ENCODE results near the gene CDC123. TPM values are rescaled to one million over a fixed set of nuclear protein-coding genes. Genes with fewer than 3 reads are reported as not detected.

The CDC123 gene
- total and polyA plus RNA-seq, 2 donors (not counting 3 experiments of a cell fraction or from before 2014, with no cell fraction given), result 65.6 to 106 TPM

DNA sequence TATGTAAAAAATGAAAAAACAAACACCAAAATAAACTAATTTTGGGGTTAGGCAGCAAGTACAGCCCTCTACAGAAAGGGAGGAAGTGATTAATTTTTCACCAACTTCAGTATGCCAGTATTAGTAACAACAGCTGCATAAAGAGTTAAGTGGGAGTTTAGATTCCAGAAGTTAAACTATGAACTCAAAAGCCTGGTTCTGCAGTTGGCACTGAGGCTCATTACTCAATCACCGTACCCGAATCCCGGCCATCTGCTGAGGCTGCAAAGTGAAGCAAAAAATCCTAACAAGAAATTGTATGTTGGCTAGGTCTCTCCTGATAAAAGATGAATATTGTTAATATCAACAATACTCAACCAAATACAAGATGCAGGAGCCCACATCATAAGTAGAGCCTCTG, 4.3 kb upstream of the CDC123 start:
- intact Hi-C loops (cut with micrococcal nuclease) (loop anchor here (10.0 kb wide), 1 partner anchor 397 kb away; no protein-coding TSS in a partner anchor), dilution Hi-C loops (cut with MboI; ENCODE audit: extremely low pct_ligation_motif_present, low sequenced_read_pairs) (no loop called here)
- Histone ChIP-seq H3K27me3 (ENCODE audit: control insufficient read depth in 2 of 2, insufficient read depth in 2 of 2, low read length in 2 of 2) (no peaks in the 10 kb centered on the region), H3K27ac (ENCODE audit: insufficient read depth, low read depth, low read length) (no peak overlapping the region), H3K4me2 (ENCODE audit: insufficient read depth, low read length) (no peak overlapping the region), H3K4me3 (replicated peaks in 1 of 3; ENCODE audit: insufficient read depth in 1 of 3, low read depth in 1 of 3, low read length in 3 of 3) (no peak overlapping the region), H3K9ac (replicated peaks; ENCODE audit: extremely low read depth, insufficient read depth, low read length) (no peak overlapping the region), H3K4me1 (ENCODE audit: control insufficient read depth, extremely low read depth, insufficient read depth, low read length) (peaks cover 20% of the 10 kb centered on the region), H3K9me3 (replicated peaks; ENCODE audit: control insufficient read depth, insufficient read depth, low read length) (no peaks in the 10 kb centered on the region), H3K9me1 (replicated peaks; ENCODE audit: control insufficient read depth, extremely low read depth, insufficient read depth, low read length) (no peaks in the 10 kb centered on the region), H2AFZ (ENCODE audit: low read depth, low read length) (no peak overlapping the region), H4K20me1 (replicated peaks; ENCODE audit: control insufficient read depth, extremely low read depth, insufficient read depth, low read length) (no peaks in the 10 kb centered on the region), H3K79me2 (ENCODE audit: control insufficient read depth, insufficient read depth, low read length) (peaks cover 72% of the 10 kb centered on the region), H3K36me3 (ENCODE audit: control insufficient read depth in 2 of 2, extremely low read depth in 1 of 2, insufficient read depth in 2 of 2, low read length in 2 of 2) (no peaks in the 10 kb centered on the region)
- ChIA-PET CTCF (interaction anchor here (1.2 kb wide), 1 partner anchor 23 kb away, joined by 4 read pairs; no protein-coding TSS in a partner anchor), POLR2A (no interaction called here)
- BruUV-seq (replicated peaks), result no TSS peak
- TF ChIP-seq MYC (IDR thresholded peaks at IDR 0.05; ENCODE audit: low read depth, low read length) (no peak), FOS (IDR thresholded peaks at IDR 0.05; ENCODE audit: borderline replicate concordance, insufficient read depth, low read length) (no peak), MAX (IDR thresholded peaks at IDR 0.05; ENCODE audit: insufficient read depth, insufficient read length) (no peak), POLR2AphosphoS5 (IDR thresholded peaks at IDR 0.05; ENCODE audit: insufficient read depth, low read depth, low read length) (no peak), CTCF (IDR thresholded peaks at IDR 0.05; ENCODE audit: extremely low read depth in 1 of 2, insufficient read depth in 1 of 2, low read depth in 1 of 2, low read length in 2 of 2) (no peak), POLR2A (IDR thresholded peaks at IDR 0.05; ENCODE audit: low read depth, low read length) (no peak), JUN (IDR thresholded peaks at IDR 0.05; ENCODE audit: borderline replicate concordance, insufficient read depth, insufficient read length, low read depth) (no peak), GATA2 (IDR thresholded peaks at IDR 0.05; ENCODE audit: insufficient read depth, insufficient read length, low read depth, low read length) (no peak), EZH2 (IDR thresholded peaks at IDR 0.05; ENCODE audit: borderline replicate concordance, low read depth, low read length, severe bottlenecking) (no peak)
- FAIRE-seq, result no peak
- DNase-seq (ENCODE audit: low read depth, low spot score), result peak; percentile 11

Data from endothelial cell of umbilical vein (primary cell).